Measurements from ENCODE around the gene CASZ1. TPM values are rescaled to one million over a fixed set of nuclear protein-coding genes. Genes with fewer than 3 reads are reported as not detected.

Gene CASZ1
- total and polyA plus RNA-seq, 2 experiments from 2014 or later, result 6.2 to 6.7 TPM

DNA sequence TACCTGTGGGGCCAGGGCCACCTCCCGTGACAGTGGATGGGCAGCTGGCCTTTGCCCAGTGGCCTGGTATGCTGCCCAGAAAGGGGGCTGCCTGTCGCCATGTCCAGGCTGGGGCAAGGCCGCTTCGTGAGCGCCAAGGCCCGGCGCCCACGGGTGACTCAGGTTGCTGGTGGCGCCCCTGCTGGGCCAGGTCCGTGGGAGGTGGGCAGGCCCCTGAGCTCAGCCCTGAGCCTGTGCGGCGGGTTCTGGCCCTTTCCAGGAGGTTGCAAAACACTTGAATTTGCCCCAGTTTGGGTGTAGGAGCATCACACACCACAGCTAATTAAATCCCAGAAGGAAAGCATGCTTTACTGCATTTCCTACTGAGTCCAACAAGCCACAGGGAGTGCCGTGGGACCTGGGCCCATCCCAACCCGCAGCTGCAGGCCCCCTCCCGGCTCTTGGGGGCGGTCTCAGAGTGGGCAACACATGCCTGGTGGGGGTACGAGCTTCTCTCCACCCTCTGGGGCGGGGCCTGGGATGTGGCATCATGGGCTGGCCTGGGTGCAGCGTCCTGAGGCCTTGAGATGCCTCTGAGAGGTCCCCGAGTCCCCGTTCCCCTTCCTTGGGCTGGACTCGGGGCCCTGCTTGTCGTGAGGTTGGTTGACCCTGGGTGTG is 161.9 kb downstream of the CASZ1 start:
- peaks cover 34% of the 10 kb centered on the region for H3K4me1 Mint-ChIP-seq
- H3K79me2 ChIP-seq (replicated peaks; ENCODE audit: insufficient read depth), result no peaks in the 10 kb centered on the region
- peaks cover 9% of the 10 kb centered on the region for H3K27me3 Mint-ChIP-seq (ENCODE audit: insufficient read depth, low read depth, poor library complexity)
- peaks cover 29% of the 10 kb centered on the region for H3K4me1 ChIP-seq (ENCODE audit: insufficient read depth)
- DNase-seq (ENCODE audit: low spot score) (no peak), ATAC-seq (peak; percentile 7)
- H3K9me2 ChIP-seq (ENCODE audit: insufficient read depth), result no peaks in the 10 kb centered on the region
- no peak overlapping the region for H2AFZ ChIP-seq
- H3K36me3 ChIP-seq (ENCODE audit: insufficient read depth), result no peaks in the 10 kb centered on the region
- H3K27ac ChIP-seq (ENCODE audit: low read depth), result no peak overlapping the region
- H4K20me1 ChIP-seq (replicated peaks; ENCODE audit: insufficient read depth), result no peaks in the 10 kb centered on the region
- H3K9me3 Mint-ChIP-seq, result no peaks in the 10 kb centered on the region
- no peaks in the 10 kb centered on the region for H3K36me3 Mint-ChIP-seq (ENCODE audit: low read depth)
- H3K4me2 ChIP-seq, result no peak overlapping the region
- H3K27me3 ChIP-seq (ENCODE audit: insufficient read depth), result peaks cover 23% of the 10 kb centered on the region
- H3K4me3 ChIP-seq, result no peak overlapping the region
- H3F3A ChIP-seq (replicated peaks; ENCODE audit: low read depth), result peaks cover 8% of the 10 kb centered on the region; the same call in 1 of the 2 replicates
- TF ChIP-seq STAT1 (IDR thresholded peaks at IDR 0.05; ENCODE audit: unreplicated experiment) (no peak), POLR2AphosphoS5 (IDR thresholded peaks at IDR 0.05; ENCODE audit: low read depth) (no peak)
- H3K27ac Mint-ChIP-seq, result no peak overlapping the region
- no peak overlapping the region for H3K4me3 Mint-ChIP-seq

- no peaks in the 10 kb centered on the region for H3K36me3 Mint-ChIP-seq (ENCODE audit: low read depth)
- no peaks in the 10 kb centered on the region for H3K36me3 ChIP-seq (ENCODE audit: insufficient read depth)
- no peak overlapping the region; the same call in 2 of the 3 replicates for H3K4me3 Mint-ChIP-seq
- no peak overlapping the region for H3K4me3 ChIP-seq
- DNase-seq (ENCODE audit: low spot score) (no peak), ATAC-seq (no peak)
- H3K9me2 ChIP-seq (ENCODE audit: insufficient read depth), result no peaks in the 10 kb centered on the region
- H3K27me3 ChIP-seq (ENCODE audit: insufficient read depth), result peaks cover 19% of the 10 kb centered on the region
- no peak overlapping the region for H3K4me2 ChIP-seq
- 0 out of 2 replicates have a peak, but pooled peaks cover 6% of the 10 kb centered on the region for H3F3A ChIP-seq (replicated peaks; ENCODE audit: low read depth)
- TF ChIP-seq CTCF (conservative IDR thresholded peaks at IDR 0.05; ENCODE audit: low read depth in 2 of 2), result no peak
- no peak overlapping the region for H3K27ac ChIP-seq (ENCODE audit: low read depth)
- peaks cover 29% of the 10 kb centered on the region for H3K4me1 ChIP-seq (ENCODE audit: insufficient read depth)
- H3K27ac Mint-ChIP-seq, result no peak overlapping the region
- no peak overlapping the region for H2AFZ ChIP-seq
- peaks cover 32% of the 10 kb centered on the region for H3K4me1 Mint-ChIP-seq
- H3K9me3 Mint-ChIP-seq, result no peaks in the 10 kb centered on the region
- no peaks in the 10 kb centered on the region for H4K20me1 ChIP-seq (replicated peaks; ENCODE audit: insufficient read depth)
- no peaks in the 10 kb centered on the region for H3K79me2 ChIP-seq (replicated peaks; ENCODE audit: insufficient read depth)
- peaks cover 6% of the 10 kb centered on the region for H3K27me3 Mint-ChIP-seq (ENCODE audit: insufficient read depth, low read depth, poor library complexity)
Measured at GRCh38 chr1:10634075-10634427, 162.4 kb downstream of the CASZ1 start.

DNA sequence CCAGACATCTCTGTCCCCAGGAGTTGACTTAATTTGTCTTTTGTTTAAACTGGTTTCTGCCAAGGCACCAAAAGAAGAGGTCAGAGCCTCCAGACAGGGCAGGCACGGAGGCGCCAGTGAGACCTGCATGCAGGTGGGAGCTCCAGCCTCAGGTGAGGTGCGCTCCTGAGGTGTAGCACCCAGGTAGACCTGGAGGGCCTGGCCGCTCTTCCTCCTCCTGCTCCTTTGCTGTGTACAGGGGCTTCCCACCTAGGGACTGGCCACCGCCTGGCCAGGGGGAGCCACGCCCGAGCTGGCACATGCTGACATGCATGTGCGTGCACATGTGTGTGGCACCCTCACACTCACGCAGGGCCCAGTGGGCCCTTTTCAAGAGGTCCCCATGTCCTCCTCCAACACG is 163.0 kb downstream of the CASZ1 start:
- Histone ChIP-seq H3K4me3 (no peak overlapping the region), H3F3A (replicated peaks; ENCODE audit: low read depth) (0 out of 2 replicates have a peak, but pooled peaks cover 6% of the 10 kb centered on the region), H2AFZ (no peak overlapping the region), H3K27ac (ENCODE audit: low read depth) (no peak overlapping the region), H3K27me3 (ENCODE audit: insufficient read depth) (peaks cover 16% of the 10 kb centered on the region), H3K36me3 (ENCODE audit: insufficient read depth) (no peaks in the 10 kb centered on the region), H3K4me1 (ENCODE audit: insufficient read depth) (peaks cover 29% of the 10 kb centered on the region), H3K4me2 (no peak overlapping the region), H4K20me1 (replicated peaks; ENCODE audit: insufficient read depth) (no peaks in the 10 kb centered on the region), H3K79me2 (replicated peaks; ENCODE audit: insufficient read depth) (no peaks in the 10 kb centered on the region), H3K9me2 (ENCODE audit: insufficient read depth) (no peaks in the 10 kb centered on the region)
- DNase-seq (ENCODE audit: low spot score), result no peak
- Mint-ChIP-seq H3K9me3 (no peaks in the 10 kb centered on the region), H3K36me3 (ENCODE audit: low read depth) (no peaks in the 10 kb centered on the region), H3K27me3 (ENCODE audit: insufficient read depth, low read depth, poor library complexity) (peaks cover 11% of the 10 kb centered on the region), H3K4me3 (no peak overlapping the region; the same call in 2 of the 3 replicates), H3K27ac (no peak overlapping the region), H3K4me1 (peaks cover 32% of the 10 kb centered on the region)
- no peak for TF ChIP-seq CREB1 (CRISPR knock-in tag; IDR thresholded peaks at IDR 0.05; ENCODE audit: low read depth)
- no peak for TF ChIP-seq ZNF114 (CRISPR knock-in tag; IDR thresholded peaks at IDR 0.05)
- TF ChIP-seq ZNF331 (CRISPR knock-in tag; IDR thresholded peaks at IDR 0.05; ENCODE audit: low read depth), result no peak
- no peak for TF ChIP-seq POLR2AphosphoS5 (IDR thresholded peaks at IDR 0.05; ENCODE audit: low read depth)
- no peak for TF ChIP-seq EZH2phosphoT487 (IDR thresholded peaks at IDR 0.05; ENCODE audit: unreplicated experiment)
- no peak for TF ChIP-seq REST (IDR thresholded peaks at IDR 0.05; ENCODE audit: unreplicated experiment)
- no peak for TF ChIP-seq JUNB (IDR thresholded peaks at IDR 0.05; ENCODE audit: unreplicated experiment)
- TF ChIP-seq CTCF (conservative IDR thresholded peaks at IDR 0.05; ENCODE audit: low read depth in 2 of 2), result no peak
- no peak for ATAC-seq
